Measurements from ENCODE around the gene BACH1. TPM values are rescaled to one million over a fixed set of nuclear protein-coding genes. Genes with fewer than 3 reads are reported as not detected.

BACH1 gene
- total RNA-seq, 1 experiment from 2014 or later, result 42.0 TPM

DNA sequence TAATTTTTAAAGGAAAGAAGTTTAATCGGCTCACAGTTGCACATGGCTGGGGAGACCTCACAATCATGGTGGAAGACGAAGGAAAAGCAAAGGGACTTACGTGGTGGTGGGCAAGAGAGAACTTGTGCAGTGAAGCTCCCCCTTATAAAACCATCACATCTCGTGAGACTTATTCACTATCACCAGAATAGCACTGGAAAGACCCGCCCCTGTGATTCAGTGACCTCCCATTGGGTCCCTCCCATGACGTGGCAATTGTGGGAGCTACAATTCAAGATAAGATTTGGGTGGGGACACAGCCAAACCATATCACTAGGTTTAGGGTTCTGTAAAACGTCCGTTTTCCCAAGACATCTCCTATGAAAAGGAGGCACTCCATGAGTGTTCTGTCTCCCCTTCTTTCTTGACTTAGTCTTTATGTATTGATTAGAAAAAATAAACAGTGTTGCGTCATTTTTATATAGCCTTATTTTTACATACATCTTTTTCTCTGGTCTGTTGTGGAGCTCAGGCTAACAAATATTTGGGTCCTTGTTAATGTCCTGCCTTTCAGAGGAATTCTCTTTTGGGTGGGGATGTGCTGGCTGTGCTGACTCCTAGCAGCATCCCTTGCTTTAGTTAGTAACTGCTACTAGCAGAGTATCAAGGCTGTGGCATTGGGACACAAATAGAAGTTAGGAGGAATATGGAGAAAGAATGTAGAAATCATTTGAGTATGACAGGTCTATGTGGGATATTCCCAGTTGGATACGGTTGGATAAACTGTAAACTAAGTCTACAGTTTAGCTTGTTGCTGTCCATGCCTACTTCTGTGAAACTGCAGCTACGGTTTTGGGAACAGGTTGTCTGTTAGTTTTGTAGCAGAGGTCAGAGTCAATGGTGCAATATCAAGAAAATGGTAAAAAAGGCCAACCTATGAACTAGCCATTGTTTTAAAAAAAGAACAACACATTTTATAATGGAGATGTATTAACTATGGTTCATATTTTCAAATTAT lies 23.5 kb downstream of the BACH1 start:
- Histone ChIP-seq H3K36me3 (ENCODE audit: insufficient read depth, low read length) (peaks cover 23% of the 10 kb centered on the region; the same call in 1 of the 2 replicates), H4K20me1 (ENCODE audit: insufficient read depth, low read depth, low read length) (peaks cover 15% of the 10 kb centered on the region), H2AFZ (ENCODE audit: low read length) (no peak overlapping the region), H3K4me1 (ENCODE audit: low read length) (peaks cover 5% of the 10 kb centered on the region; the same call in 1 of the 2 replicates), H3K9ac (ENCODE audit: low read length) (no peak overlapping the region), H3K9me2 (replicated peaks; ENCODE audit: insufficient read depth, low read length) (no peaks in the 10 kb centered on the region), H3K79me2 (ENCODE audit: low read length) (peaks cover 98% of the 10 kb centered on the region), H3K4me2 (ENCODE audit: low read depth, low read length, poor library complexity, severe bottlenecking) (no peak overlapping the region), H3K27ac (ENCODE audit: low read length) (no peak overlapping the region), H3K27me3 (ENCODE audit: low read length) (no peaks in the 10 kb centered on the region), H3K9me3 (ENCODE audit: low read length) (no peaks in the 10 kb centered on the region), H3K4me3 (ENCODE audit: low read length) (no peak overlapping the region)
- no peak for DNase-seq

DNA sequence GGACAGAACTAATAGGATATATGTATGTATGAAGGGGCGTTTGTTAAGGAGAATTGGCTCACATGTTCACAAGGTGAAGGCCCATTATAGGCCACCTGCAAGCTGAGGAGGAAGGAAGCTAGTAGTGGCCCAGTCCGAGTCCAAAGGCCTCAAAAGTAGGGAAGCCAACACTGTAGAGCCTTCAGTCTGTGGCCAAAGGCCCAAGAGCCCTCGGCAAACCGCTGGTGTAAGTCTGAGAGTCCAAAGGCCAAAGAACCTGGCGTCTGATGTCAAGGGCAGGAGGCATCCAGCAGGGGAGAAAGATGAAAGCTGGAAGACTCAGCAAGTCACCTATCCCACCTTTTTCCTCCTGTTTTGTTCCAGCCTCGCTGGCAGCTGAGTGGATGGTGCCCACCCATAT lies 24.5 kb downstream of the BACH1 start:
- Histone ChIP-seq H3K4me3 (ENCODE audit: low read length) (no peak overlapping the region), H3K4me2 (ENCODE audit: low read depth, low read length, poor library complexity, severe bottlenecking) (no peak overlapping the region), H3K4me1 (ENCODE audit: low read length) (peaks cover under 1% of the 10 kb centered on the region; the same call in 1 of the 2 replicates), H3K9ac (ENCODE audit: low read length) (no peak overlapping the region), H4K20me1 (ENCODE audit: insufficient read depth, low read depth, low read length) (peaks cover 15% of the 10 kb centered on the region), H3K27me3 (ENCODE audit: low read length) (no peaks in the 10 kb centered on the region), H3K9me2 (replicated peaks; ENCODE audit: insufficient read depth, low read length) (no peaks in the 10 kb centered on the region), H3K79me2 (ENCODE audit: low read length) (peaks cover 97% of the 10 kb centered on the region), H3K36me3 (ENCODE audit: insufficient read depth, low read length) (peaks cover 23% of the 10 kb centered on the region; the same call in 1 of the 2 replicates), H3K27ac (ENCODE audit: low read length) (no peak overlapping the region), H3K9me3 (ENCODE audit: low read length) (no peaks in the 10 kb centered on the region), H2AFZ (ENCODE audit: low read length) (no peak overlapping the region)
- DNase-seq, result no peak

DNA sequence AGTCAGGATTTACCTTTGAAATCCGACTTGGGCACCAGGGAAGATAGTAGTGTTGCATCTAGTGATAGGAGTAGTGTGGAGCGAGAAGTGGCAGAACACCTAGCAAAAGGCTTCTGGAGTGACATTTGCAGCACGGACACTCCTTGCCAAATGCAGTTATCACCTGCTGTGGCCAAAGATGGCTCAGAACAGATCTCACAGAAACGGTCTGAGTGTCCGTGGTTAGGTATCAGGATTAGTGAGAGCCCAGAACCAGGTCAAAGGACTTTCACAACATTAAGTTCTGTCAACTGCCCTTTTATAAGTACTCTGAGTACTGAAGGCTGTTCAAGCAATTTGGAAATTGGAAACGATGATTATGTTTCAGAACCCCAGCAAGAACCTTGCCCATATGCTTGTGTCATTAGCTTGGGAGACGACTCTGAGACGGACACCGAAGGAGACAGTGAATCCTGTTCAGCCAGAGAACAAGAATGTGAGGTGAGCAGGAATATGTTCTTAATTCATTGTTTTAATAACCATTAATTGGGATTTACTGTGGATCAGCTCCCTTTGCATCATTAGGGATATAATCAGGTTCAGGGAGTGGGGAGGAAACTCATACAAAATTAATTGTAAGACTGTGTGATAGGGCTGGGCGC lies 28.3 kb downstream of the BACH1 start:
- no peak overlapping the region for H3K4me2 ChIP-seq (ENCODE audit: low read depth, low read length, poor library complexity, severe bottlenecking)
- no peak overlapping the region for H3K9ac ChIP-seq (ENCODE audit: low read length)
- peaks cover 5% of the 10 kb centered on the region for H4K20me1 ChIP-seq (ENCODE audit: insufficient read depth, low read depth, low read length)
- peaks cover 80% of the 10 kb centered on the region for H3K79me2 ChIP-seq (ENCODE audit: low read length)
- H3K9me3 ChIP-seq (ENCODE audit: low read length), result no peaks in the 10 kb centered on the region
- H3K9me2 ChIP-seq (replicated peaks; ENCODE audit: insufficient read depth, low read length), result no peaks in the 10 kb centered on the region
- H3K27ac ChIP-seq (ENCODE audit: low read length), result no peak overlapping the region
- peaks cover 16% of the 10 kb centered on the region; the same call in 1 of the 2 replicates for H3K36me3 ChIP-seq (ENCODE audit: insufficient read depth, low read length)
- no peaks in the 10 kb centered on the region; the same call in 1 of the 2 replicates for H3K4me1 ChIP-seq (ENCODE audit: low read length)
- DNase-seq, result no peak
- H3K27me3 ChIP-seq (ENCODE audit: low read length), result no peaks in the 10 kb centered on the region
- H2AFZ ChIP-seq (ENCODE audit: low read length), result no peak overlapping the region
- no peak overlapping the region for H3K4me3 ChIP-seq (ENCODE audit: low read length)

DNA sequence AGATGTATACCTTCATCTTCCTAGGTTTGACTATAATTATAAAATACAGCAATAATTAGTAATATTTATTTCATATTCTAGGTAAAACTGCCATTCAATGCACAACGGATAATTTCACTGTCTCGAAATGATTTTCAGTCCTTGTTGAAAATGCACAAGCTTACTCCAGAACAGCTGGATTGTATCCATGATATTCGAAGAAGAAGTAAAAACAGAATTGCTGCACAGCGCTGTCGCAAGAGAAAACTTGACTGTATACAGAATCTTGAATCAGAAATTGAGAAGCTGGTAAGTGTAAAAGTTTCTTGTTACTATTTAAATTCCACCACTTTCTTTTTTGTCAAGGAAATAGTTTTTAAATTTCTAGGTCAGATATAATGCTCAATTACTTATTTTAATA lies 30.7 kb downstream of the BACH1 start:
- H3K4me1 ChIP-seq (ENCODE audit: low read length), result no peaks in the 10 kb centered on the region; the same call in 1 of the 2 replicates
- H3K4me3 ChIP-seq (ENCODE audit: low read length), result no peak overlapping the region
- H3K36me3 ChIP-seq (ENCODE audit: insufficient read depth, low read length), result peaks cover 16% of the 10 kb centered on the region; the same call in 1 of the 2 replicates
- H3K27me3 ChIP-seq (ENCODE audit: low read length), result no peaks in the 10 kb centered on the region
- DNase-seq, result no peak
- H3K9me3 ChIP-seq (ENCODE audit: low read length), result no peaks in the 10 kb centered on the region
- no peak overlapping the region for H2AFZ ChIP-seq (ENCODE audit: low read length)
- no peaks in the 10 kb centered on the region for H4K20me1 ChIP-seq (ENCODE audit: insufficient read depth, low read depth, low read length)
- no peaks in the 10 kb centered on the region for H3K9me2 ChIP-seq (replicated peaks; ENCODE audit: insufficient read depth, low read length)
- H3K9ac ChIP-seq (ENCODE audit: low read length), result no peak overlapping the region
- peaks cover 76% of the 10 kb centered on the region for H3K79me2 ChIP-seq (ENCODE audit: low read length)
- no peak overlapping the region for H3K27ac ChIP-seq (ENCODE audit: low read length)
- no peak overlapping the region for H3K4me2 ChIP-seq (ENCODE audit: low read depth, low read length, poor library complexity, severe bottlenecking)

DNA sequence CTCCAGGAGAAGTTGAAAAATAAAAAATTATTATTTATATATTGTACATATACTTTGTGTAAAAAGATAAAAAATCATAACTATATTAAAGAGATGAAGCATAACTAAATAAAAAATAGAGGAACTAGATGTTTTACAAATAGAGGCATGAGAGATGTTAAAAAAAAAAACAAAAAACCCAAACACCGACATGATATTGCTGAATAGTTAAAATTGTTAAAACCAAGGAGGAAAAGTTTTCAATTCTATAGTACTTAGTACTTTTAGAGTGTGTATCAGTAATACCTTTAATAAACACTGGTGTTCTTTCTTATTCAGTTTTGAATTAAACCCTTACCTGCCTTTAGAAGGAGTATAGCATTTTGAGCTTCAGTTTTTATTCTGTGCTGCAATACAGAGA lies 32.1 kb downstream of the BACH1 start:
- Histone ChIP-seq H3K4me3 (ENCODE audit: low read length) (no peak overlapping the region), H3K4me1 (ENCODE audit: low read length) (no peaks in the 10 kb centered on the region; the same call in 1 of the 2 replicates), H3K9me2 (replicated peaks; ENCODE audit: insufficient read depth, low read length) (no peaks in the 10 kb centered on the region), H3K9me3 (ENCODE audit: low read length) (no peaks in the 10 kb centered on the region), H3K27ac (ENCODE audit: low read length) (no peak overlapping the region), H3K79me2 (ENCODE audit: low read length) (peaks cover 76% of the 10 kb centered on the region), H3K36me3 (ENCODE audit: insufficient read depth, low read length) (peaks cover 12% of the 10 kb centered on the region; the same call in 1 of the 2 replicates), H3K27me3 (ENCODE audit: low read length) (no peaks in the 10 kb centered on the region), H4K20me1 (ENCODE audit: insufficient read depth, low read depth, low read length) (no peaks in the 10 kb centered on the region), H3K4me2 (ENCODE audit: low read depth, low read length, poor library complexity, severe bottlenecking) (no peak overlapping the region), H2AFZ (ENCODE audit: low read length) (no peak overlapping the region), H3K9ac (ENCODE audit: low read length) (no peak overlapping the region)
- no peak for DNase-seq

DNA sequence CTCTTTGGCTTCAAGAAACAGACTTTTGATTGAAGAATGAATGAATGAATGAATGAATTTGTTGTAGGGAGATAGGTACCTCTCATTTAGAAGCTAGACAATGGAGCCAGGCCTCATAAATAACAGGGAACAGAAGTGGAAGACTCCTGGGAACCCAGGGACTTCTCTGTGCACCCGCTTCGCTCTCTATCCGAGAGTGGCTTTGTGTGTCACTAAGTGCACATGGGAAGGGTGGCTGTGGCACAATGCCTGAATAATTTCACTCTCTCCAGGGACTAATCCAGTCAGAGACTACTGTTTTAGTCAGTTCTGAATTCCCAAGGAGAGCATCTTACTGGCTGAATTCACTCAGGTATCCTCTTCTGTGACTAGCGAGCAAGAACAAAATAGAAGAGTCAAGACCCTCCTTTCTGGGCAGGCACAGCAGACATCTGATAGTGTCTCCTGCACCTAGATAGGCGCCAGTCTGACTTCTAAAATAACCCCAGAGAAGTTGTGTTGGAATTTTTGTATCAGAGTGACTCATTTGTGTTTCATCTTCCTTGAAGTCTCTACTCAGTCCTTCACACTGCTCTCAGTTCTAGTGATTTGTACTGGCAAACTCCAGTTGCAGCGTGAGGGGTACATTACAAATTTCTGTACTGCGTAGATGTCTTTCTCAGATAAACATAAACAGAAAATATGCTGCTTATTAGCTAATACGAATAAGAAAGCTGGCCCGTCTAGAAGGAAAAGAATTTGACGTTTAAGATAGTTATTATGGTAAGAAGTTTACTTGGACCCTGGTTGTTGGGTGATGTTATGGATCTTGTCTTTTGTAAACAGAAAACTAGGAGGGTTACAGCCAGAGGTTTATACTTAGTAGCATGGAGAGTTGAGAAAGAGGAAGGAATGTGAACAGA lies 34.0 kb downstream of the BACH1 start:
- Histone ChIP-seq H3K4me1 (ENCODE audit: low read length) (no peaks in the 10 kb centered on the region; the same call in 1 of the 2 replicates), H3K79me2 (ENCODE audit: low read length) (peaks cover 74% of the 10 kb centered on the region), H3K27me3 (ENCODE audit: low read length) (no peaks in the 10 kb centered on the region), H4K20me1 (ENCODE audit: insufficient read depth, low read depth, low read length) (no peaks in the 10 kb centered on the region), H2AFZ (ENCODE audit: low read length) (no peak overlapping the region), H3K9me3 (ENCODE audit: low read length) (no peaks in the 10 kb centered on the region), H3K9me2 (replicated peaks; ENCODE audit: insufficient read depth, low read length) (no peaks in the 10 kb centered on the region), H3K4me3 (ENCODE audit: low read length) (no peak overlapping the region), H3K4me2 (ENCODE audit: low read depth, low read length, poor library complexity, severe bottlenecking) (no peak overlapping the region), H3K27ac (ENCODE audit: low read length) (no peak overlapping the region), H3K9ac (ENCODE audit: low read length) (no peak overlapping the region), H3K36me3 (ENCODE audit: insufficient read depth, low read length) (peaks cover 6% of the 10 kb centered on the region; the same call in 1 of the 2 replicates)
- DNase-seq, result no peak

DNA sequence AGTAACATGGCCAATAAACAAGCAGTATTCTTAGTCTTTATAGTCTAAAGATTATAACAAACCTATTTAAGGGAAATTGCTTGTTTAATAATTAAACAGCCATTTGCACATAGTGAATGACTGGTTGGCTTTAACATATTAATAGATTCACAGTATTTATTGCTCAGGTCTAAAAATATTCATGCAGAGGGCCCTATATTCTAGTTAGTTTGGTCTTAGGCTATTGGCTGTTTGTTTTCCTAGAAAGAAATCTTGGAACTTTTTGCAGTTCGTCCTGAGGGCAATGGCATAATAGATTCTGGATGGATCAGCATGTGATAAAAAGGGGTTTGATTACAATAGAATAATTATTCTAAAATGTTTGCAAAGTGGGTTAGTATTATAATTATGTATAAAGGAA lies 34.7 kb downstream of the BACH1 start:
- H3K9me3 ChIP-seq (ENCODE audit: low read length), result no peaks in the 10 kb centered on the region
- H3K27me3 ChIP-seq (ENCODE audit: low read length), result no peaks in the 10 kb centered on the region

More for the DNA sequence above, 34.7 kb downstream of the BACH1 start:
- no peaks in the 10 kb centered on the region for H4K20me1 ChIP-seq (ENCODE audit: insufficient read depth, low read depth, low read length)
- no peak for DNase-seq
- H3K79me2 ChIP-seq (ENCODE audit: low read length), result peaks cover 73% of the 10 kb centered on the region
- H3K9ac ChIP-seq (ENCODE audit: low read length), result no peak overlapping the region
- no peak overlapping the region for H2AFZ ChIP-seq (ENCODE audit: low read length)
- peaks cover 6% of the 10 kb centered on the region; the same call in 1 of the 2 replicates for H3K36me3 ChIP-seq (ENCODE audit: insufficient read depth, low read length)
- H3K27ac ChIP-seq (ENCODE audit: low read length), result no peak overlapping the region
- no peak overlapping the region for H3K4me3 ChIP-seq (ENCODE audit: low read length)
- H3K9me2 ChIP-seq (replicated peaks; ENCODE audit: insufficient read depth, low read length), result no peaks in the 10 kb centered on the region
- no peak overlapping the region for H3K4me2 ChIP-seq (ENCODE audit: low read depth, low read length, poor library complexity, severe bottlenecking)
- no peaks in the 10 kb centered on the region; the same call in 1 of the 2 replicates for H3K4me1 ChIP-seq (ENCODE audit: low read length)

All from Karpas-422 (cell line).